ENCODE measurements around the gene ARMH2.

GRCh38 chr6:24778121-24778520 is 20.6 kb downstream of the ARMH2 start:
- TF ChIP-seq ZNF24 (IDR thresholded peaks at IDR 0.05), result no peak
- TF ChIP-seq CTCF (IDR thresholded peaks at IDR 0.05 in 2 of 3, conservative IDR thresholded peaks at IDR 0.05 in 1 of 3; ENCODE audit: control insufficient read depth in 2 of 3, extremely low read depth in 1 of 3, insufficient read depth in 1 of 3, low read depth in 3 of 3, low read length in 3 of 3), result no peak
- no peak for TF ChIP-seq ATF2 (IDR thresholded peaks at IDR 0.05; ENCODE audit: low read length)
- TF ChIP-seq IRF3 (IDR thresholded peaks at IDR 0.05), result no peak

Data from GM12878 (cell line).